Activated CD4-positive, alpha-beta memory T cell treated with anti-CD3 and anti-CD28 coated beads, Interleukin-2, amount 10 ng/mL, durations not matched to agents 7 days and 5 days (primary cell): ENCODE measurements around the gene PDE6H. TPM values are rescaled to one million over a fixed set of nuclear protein-coding genes. Genes with fewer than 3 reads are reported as not detected.

ENCODE experiments used
- CTCF ChIA-PET: fragments of 350-600 bp; sonication (Branson Sonifier 250); formaldehyde crosslinking; loops from one replicate; lab custom pipeline; 2021; ENCODE audit warnings: antibody characterized with exemption, inconsistent platforms; lab: Charles Lee
- POLR2A ChIA-PET: fragments of 350-600 bp; sonication (Branson Sonifier 250); formaldehyde crosslinking; loops from one replicate; lab custom pipeline; 2021; ENCODE audit warnings: antibody characterized with exemption; lab: Charles Lee
- DNase-seq: peaks from one replicate; pipeline ENCODE4 v3.0.0-alpha.2; 2020
- H3K27ac Mint-ChIP-seq: one replicate; pipeline ENCODE4 v1.8.0; 2021; ENCODE audit warnings: mild to moderate bottlenecking, mixed read lengths
- H3K27me3 Mint-ChIP-seq: one replicate; pipeline ENCODE4 v1.8.0; 2021; ENCODE audit warnings: mixed read lengths
- H3K36me3 Mint-ChIP-seq: one replicate; pipeline ENCODE4 v1.8.0; 2021; ENCODE audit warnings: low read depth, mixed read lengths
- H3K4me1 Mint-ChIP-seq: one replicate; pipeline ENCODE4 v1.8.0; 2021; ENCODE audit warnings: mixed read lengths
- H3K4me3 Mint-ChIP-seq: one replicate; pipeline ENCODE4 v1.8.0; 2021; ENCODE audit warnings: mild to moderate bottlenecking, mixed read lengths
- H3K9me3 Mint-ChIP-seq: one replicate; pipeline ENCODE4 v1.8.0; 2021; ENCODE audit warnings: mixed read lengths
- total RNA-seq, 2 experiments: library from RNA; stranded (reverse); gene quantifications; one replicate each; pipeline ENCODE4 v1.2.3, GENCODE V29; 2021

The PDE6H gene
- total RNA-seq, 2 experiments from 2014 or later, result not detected

DNA sequence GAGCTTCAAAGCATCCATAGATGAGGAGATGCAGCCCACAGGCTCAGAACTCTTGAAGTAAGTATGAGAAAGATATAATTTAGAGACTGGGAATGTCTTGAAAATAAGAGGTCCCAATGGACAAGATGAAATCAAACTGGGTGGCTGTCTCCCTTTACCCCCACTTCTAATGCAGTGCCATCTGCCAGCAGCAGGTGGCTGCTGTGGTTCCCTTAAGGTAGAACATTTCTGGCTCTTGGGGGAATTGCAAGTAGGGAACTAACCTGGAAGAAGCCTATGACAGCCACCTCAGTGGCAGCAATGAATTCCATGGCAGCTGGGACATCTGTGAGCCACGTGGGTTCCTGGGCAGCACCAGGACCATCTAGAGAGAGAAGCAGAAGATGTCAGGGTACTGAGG, 35.2 kb upstream of the PDE6H start:
- H3K9me3 Mint-ChIP-seq, result no peaks in the 10 kb centered on the region
- DNase-seq, result no peak
- CTCF ChIA-PET, result interaction anchor here (1.0 to 3.4 kb wide), 6 partner anchors 11 to 58 kb away, joined by 3 to 18 read pairs (median 5); no protein-coding TSS in a partner anchor
- POLR2A ChIA-PET, result interaction anchor here (0.9 to 2.7 kb wide), 13 partner anchors 8 to 167 kb away, joined by 3 to 13 read pairs (median 5); partner anchors contain the start of gene ARHGDIB
- H3K27ac Mint-ChIP-seq, result peak overlapping the region; percentile 21
- peaks cover 87% of the 10 kb centered on the region for H3K36me3 Mint-ChIP-seq
- H3K4me3 Mint-ChIP-seq, result no peak overlapping the region
- no peaks in the 10 kb centered on the region for H3K27me3 Mint-ChIP-seq
- peaks cover 20% of the 10 kb centered on the region for H3K4me1 Mint-ChIP-seq

DNA sequence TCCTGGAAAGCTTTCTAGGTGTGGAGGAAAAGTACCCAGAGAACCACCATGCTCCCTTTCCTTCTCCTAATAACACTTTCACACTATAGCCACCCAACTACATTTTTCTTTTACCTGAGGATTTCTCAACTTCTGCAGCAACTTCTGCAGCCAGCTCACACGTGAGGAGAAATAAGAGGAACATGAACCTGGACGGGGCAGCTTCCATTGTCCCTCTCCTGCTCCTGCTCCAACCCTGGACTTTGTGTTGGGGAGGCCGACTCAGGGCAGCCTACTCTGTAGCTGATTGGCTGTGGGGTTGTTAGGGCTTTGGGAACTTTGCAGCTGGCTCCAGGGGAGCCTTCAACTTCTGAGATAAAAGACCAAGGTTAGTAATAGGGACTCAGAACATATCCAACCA, 34.5 kb upstream of the PDE6H start, which contains the start of gene ERP27:
Gene ERP27 (minus strand): TSS at position 237 of the 400 bp plus-strand sequence. CDS start 29 bp downstream, at position 208.
- ChIA-PET CTCF (interaction anchor here (1.3 to 2.3 kb wide), 4 partner anchors 10 to 53 kb away, joined by 3 to 10 read pairs (median 5); no protein-coding TSS in a partner anchor), POLR2A (interaction anchor here (0.9 to 2.7 kb wide), 9 partner anchors 10 to 167 kb away, joined by 3 to 13 read pairs (median 4); partner anchors contain the start of gene ARHGDIB)
- Mint-ChIP-seq H3K27ac (peak within 1 kb of the TSS; percentile 33), H3K4me3 (no peak within 1 kb of the TSS), H3K36me3 (peaks cover 83% of the 10 kb centered on the region), H3K4me1 (peaks cover 20% of the 10 kb centered on the region), H3K9me3 (no peaks in the 10 kb centered on the region), H3K27me3 (no peaks in the 10 kb centered on the region)
- DNase-seq, result no peak

DNA sequence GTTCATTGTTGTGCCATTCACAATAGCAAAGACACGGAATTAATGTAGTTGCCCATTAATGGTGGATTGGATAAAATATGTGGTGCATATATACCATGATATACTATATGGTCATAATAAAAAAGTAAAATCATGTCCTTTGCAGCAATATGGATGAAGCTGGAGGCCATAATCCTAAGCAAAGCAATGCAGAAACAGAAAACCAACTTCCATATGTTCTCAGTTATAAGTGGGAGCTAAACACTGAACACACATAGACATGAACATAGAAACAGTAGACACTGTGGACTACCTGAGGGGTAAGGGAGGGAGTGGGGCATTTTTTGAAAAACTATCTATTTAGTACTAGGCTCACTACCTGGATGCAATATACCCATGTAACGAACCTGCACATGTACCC, 31.5 kb upstream of the PDE6H start:
- DNase-seq, result no peak
- Mint-ChIP-seq H3K27me3 (no peaks in the 10 kb centered on the region), H3K4me1 (peaks cover 39% of the 10 kb centered on the region), H3K4me3 (no peak overlapping the region), H3K27ac (no peak overlapping the region), H3K9me3 (no peaks in the 10 kb centered on the region), H3K36me3 (peaks cover 84% of the 10 kb centered on the region)
- CTCF ChIA-PET, result no interaction called here
- POLR2A ChIA-PET, result interaction anchor here (0.8 to 1.5 kb wide), 5 partner anchors 15 to 53 kb away, joined by 3 to 6 read pairs (median 3); partner anchors contain the start of gene ARHGDIB

DNA sequence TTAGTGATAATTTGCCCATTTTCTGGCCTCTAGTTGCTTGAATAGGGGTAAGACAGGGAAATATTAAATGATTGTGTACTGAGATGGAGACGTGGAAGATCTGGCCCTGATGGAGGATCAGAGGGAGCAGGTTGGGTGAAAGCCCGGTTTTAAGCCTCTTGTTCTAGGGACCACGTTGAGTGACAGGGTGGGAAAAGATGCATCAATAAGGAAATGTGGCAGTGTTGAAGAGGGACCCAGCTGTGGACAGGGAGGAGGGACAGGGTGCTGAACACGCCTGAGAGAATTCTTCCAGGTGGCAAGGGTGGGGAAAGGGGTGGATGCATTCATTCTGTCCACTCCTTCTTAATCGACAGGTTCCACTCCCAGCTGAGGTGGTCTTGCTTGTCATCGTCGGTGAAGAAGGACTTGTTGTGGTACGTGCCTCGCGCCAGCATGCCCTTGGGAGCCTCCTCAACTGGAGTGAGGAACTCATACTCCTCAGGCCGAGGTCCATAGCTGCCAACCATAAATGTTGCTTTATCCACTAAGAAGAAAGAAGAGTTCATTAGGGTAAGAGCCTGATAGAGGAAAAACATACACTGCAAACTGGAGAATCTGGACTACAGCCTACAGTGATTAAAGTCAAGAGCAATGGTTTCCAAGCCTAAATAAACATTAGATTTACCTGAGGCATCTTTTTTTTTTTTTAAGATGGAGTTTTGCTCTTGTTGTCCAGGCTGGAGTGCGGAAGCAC, 30.5 kb upstream of the PDE6H start:
- DNase-seq, result no peak
- no peak overlapping the region for H3K4me3 Mint-ChIP-seq
- CTCF ChIA-PET, result no interaction called here
- H3K9me3 Mint-ChIP-seq, result no peaks in the 10 kb centered on the region
- no peaks in the 10 kb centered on the region for H3K27me3 Mint-ChIP-seq
- H3K27ac Mint-ChIP-seq, result no peak overlapping the region
- POLR2A ChIA-PET, result interaction anchor here (0.8 to 1.3 kb wide), 3 partner anchors 16 to 21 kb away, joined by 3 read pairs; no protein-coding TSS in a partner anchor
- H3K4me1 Mint-ChIP-seq, result peaks cover 48% of the 10 kb centered on the region
- peaks cover 86% of the 10 kb centered on the region for H3K36me3 Mint-ChIP-seq

- no peak for DNase-seq
- peak overlapping the region; percentile 42 for H3K27ac Mint-ChIP-seq
- H3K27me3 Mint-ChIP-seq, result no peaks in the 10 kb centered on the region
- CTCF ChIA-PET, result interaction anchor here (1.5 kb wide), 1 partner anchor 49 kb away, joined by 4 read pairs; no protein-coding TSS in a partner anchor
- POLR2A ChIA-PET, result interaction anchor here (0.8 to 5.8 kb wide), 7 partner anchors 9 to 176 kb away, joined by 3 to 110 read pairs (median 5); partner anchors contain the start of gene ARHGDIB
- H3K9me3 Mint-ChIP-seq, result no peaks in the 10 kb centered on the region
- H3K4me3 Mint-ChIP-seq, result no peak overlapping the region
- peaks cover 89% of the 10 kb centered on the region for H3K36me3 Mint-ChIP-seq
- peaks cover 70% of the 10 kb centered on the region for H3K4me1 Mint-ChIP-seq
These were observed 26.7 kb upstream of the PDE6H start for GRCh38 chr12:14946162-14946561.

- no peak for DNase-seq
- ChIA-PET CTCF (no interaction called here), POLR2A (interaction anchor here (1.3 to 5.8 kb wide), 3 partner anchors 11 to 49 kb away, joined by 3 to 110 read pairs (median 4); partner anchors contain the start of gene ARHGDIB)
- no peak overlapping the region for H3K4me3 Mint-ChIP-seq
- peaks cover 75% of the 10 kb centered on the region for H3K4me1 Mint-ChIP-seq
- peak overlapping the region; percentile 66 for H3K27ac Mint-ChIP-seq
- H3K36me3 Mint-ChIP-seq, result peaks cover 90% of the 10 kb centered on the region
- H3K9me3 Mint-ChIP-seq, result no peaks in the 10 kb centered on the region
- H3K27me3 Mint-ChIP-seq, result no peaks in the 10 kb centered on the region
These were observed 26.0 kb upstream of the PDE6H start for GRCh38 chr12:14946861-14947260.

DNA sequence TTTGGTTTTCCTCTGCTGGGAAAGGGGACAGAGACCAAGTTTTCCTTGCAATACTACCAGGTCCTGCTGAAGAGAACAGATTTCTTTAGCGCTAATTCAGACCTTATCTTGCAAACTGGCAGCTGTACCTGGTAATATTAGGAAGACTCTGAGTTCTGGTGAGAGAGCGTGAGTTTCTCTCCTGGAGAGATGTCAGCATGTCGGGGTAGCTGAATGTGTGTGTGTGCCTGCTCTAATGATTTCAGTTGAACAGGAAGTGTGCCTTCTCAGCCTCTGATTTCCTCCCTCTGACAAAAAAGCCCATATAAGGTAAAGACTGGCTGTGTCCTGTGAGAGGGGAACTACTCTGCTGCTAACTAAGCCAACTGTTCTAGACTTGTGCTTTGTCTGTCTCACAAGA, 24.2 kb upstream of the PDE6H start:
- POLR2A ChIA-PET, result interaction anchor here (0.6 to 5.8 kb wide), 15 partner anchors 9 to 178 kb away, joined by 3 to 110 read pairs (median 4); partner anchors contain the start of genes ARHGDIB and ERP27

GRCh38 chr12:14949631-14950030, 23.2 kb upstream of the PDE6H start:
- H3K4me3 Mint-ChIP-seq, result peak overlapping the region; percentile 76
- H3K4me1 Mint-ChIP-seq, result peaks cover 96% of the 10 kb centered on the region
- no peaks in the 10 kb centered on the region for H3K27me3 Mint-ChIP-seq
- H3K27ac Mint-ChIP-seq, result peak overlapping the region; percentile 96
- ChIA-PET CTCF (no interaction called here), POLR2A (interaction anchor here (1.2 to 5.8 kb wide), 5 partner anchors 11 to 34 kb away, joined by 3 to 110 read pairs (median 6); partner anchors contain the start of genes ARHGDIB and ERP27)
- no peaks in the 10 kb centered on the region for H3K9me3 Mint-ChIP-seq
- peaks cover 95% of the 10 kb centered on the region for H3K36me3 Mint-ChIP-seq
- no peak for DNase-seq

More for the DNA sequence above, 24.2 kb upstream of the PDE6H start:
- Mint-ChIP-seq H3K4me1 (peaks cover 88% of the 10 kb centered on the region), H3K36me3 (peaks cover 92% of the 10 kb centered on the region), H3K9me3 (no peaks in the 10 kb centered on the region), H3K4me3 (peak overlapping the region; percentile 76), H3K27ac (peak overlapping the region; percentile 96), H3K27me3 (no peaks in the 10 kb centered on the region)
- CTCF ChIA-PET, result interaction anchor here (1.2 to 1.8 kb wide), 6 partner anchors 11 to 179 kb away, joined by 3 to 9 read pairs (median 6); partner anchors contain the start of genes ARHGDIB and ERP27
- DNase-seq, result peak; percentile 66

GRCh38 chr12:14950421-14950820, 22.4 kb upstream of the PDE6H start:
- Mint-ChIP-seq H3K27ac (peak overlapping the region; percentile 96), H3K36me3 (peaks cover 91% of the 10 kb centered on the region), H3K27me3 (no peaks in the 10 kb centered on the region), H3K9me3 (no peaks in the 10 kb centered on the region), H3K4me1 (peaks cover 94% of the 10 kb centered on the region), H3K4me3 (peak overlapping the region; percentile 76)
- DNase-seq, result no peak
- CTCF ChIA-PET, result no interaction called here
- POLR2A ChIA-PET, result interaction anchor here (1.0 to 5.0 kb wide), 5 partner anchors 9 to 180 kb away, joined by 4 to 24 read pairs (median 19); partner anchors contain the start of gene ARHGDIB

- Mint-ChIP-seq H3K9me3 (no peaks in the 10 kb centered on the region), H3K27ac (peak overlapping the region; percentile 96), H3K36me3 (peaks cover 90% of the 10 kb centered on the region), H3K4me3 (peak overlapping the region; percentile 82), H3K4me1 (peaks cover 94% of the 10 kb centered on the region), H3K27me3 (no peaks in the 10 kb centered on the region)
- DNase-seq, result no peak
- CTCF ChIA-PET, result no interaction called here
- POLR2A ChIA-PET, result interaction anchor here (1.0 to 5.0 kb wide), 6 partner anchors 9 to 181 kb away, joined by 3 to 24 read pairs (median 12); partner anchors contain the start of genes ARHGDIB and ERP27
These were observed 21.7 kb upstream of the PDE6H start for GRCh38 chr12:14950982-14951746.

- Mint-ChIP-seq H3K36me3 (peaks cover 90% of the 10 kb centered on the region), H3K27me3 (no peaks in the 10 kb centered on the region), H3K27ac (peak overlapping the region; percentile 96), H3K4me3 (peak overlapping the region; percentile 82), H3K9me3 (no peaks in the 10 kb centered on the region), H3K4me1 (peaks cover 94% of the 10 kb centered on the region)
- no peak for DNase-seq
- POLR2A ChIA-PET, result interaction anchor here (1.1 to 5.0 kb wide), 4 partner anchors 8 to 182 kb away, joined by 3 to 24 read pairs (median 19); partner anchors contain the start of genes ARHGDIB and ERP27
- CTCF ChIA-PET, result interaction anchor here (0.5 to 1.0 kb wide), 4 partner anchors 31 to 199 kb away, joined by 3 to 4 read pairs (median 3); no protein-coding TSS in a partner anchor
These were observed 21.0 kb upstream of the PDE6H start for GRCh38 chr12:14951851-14952250.
